Measurements from ENCODE around the gene CSAG3.

- TF ChIP-seq CTCF (IDR thresholded peaks at IDR 0.05): no peak
- no peak for TF ChIP-seq POLR2A (IDR thresholded peaks at IDR 0.05)
- no peak for TF ChIP-seq POLR2AphosphoS5 (IDR thresholded peaks at IDR 0.05)
- TF ChIP-seq EP300 (IDR thresholded peaks at IDR 0.05; ENCODE audit: low read depth): no peak
Measured at GRCh38 chrX:152735101-152735500, 23.9 kb upstream of the CSAG3 start.
